ENCODE data around the gene ZNF711. TPM values are rescaled to one million over a fixed set of nuclear protein-coding genes. Genes with fewer than 3 reads are reported as not detected.

The ZNF711 gene
- total and polyA plus RNA-seq, 2 experiments from 2014 or later, result 0.20 to 0.43 TPM

DNA sequence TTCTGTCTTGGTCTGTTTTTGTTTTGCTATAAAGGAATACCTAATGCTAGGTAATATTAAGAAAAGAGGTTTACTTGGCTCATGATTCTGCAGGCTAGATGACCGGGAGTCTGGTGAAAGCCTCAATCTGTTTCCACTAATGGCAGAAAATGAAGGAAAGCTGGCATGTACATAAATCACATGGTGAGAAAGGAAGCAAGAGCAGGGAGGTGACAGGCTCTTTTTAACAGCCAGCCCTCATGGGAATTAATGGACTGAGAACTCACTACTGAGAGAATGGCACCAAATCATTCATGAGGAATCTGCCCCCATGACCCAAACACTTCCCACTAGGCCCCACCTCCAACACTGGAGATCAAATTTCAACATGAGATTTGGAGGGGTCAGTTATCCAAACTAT is 27.8 kb upstream of the ZNF711 start:
- H3K27ac ChIP-seq, result no peak overlapping the region
- TF ChIP-seq EZH2phosphoT487 (IDR thresholded peaks at IDR 0.05; ENCODE audit: insufficient read depth, low read depth) (no peak), EZH2 (IDR thresholded peaks at IDR 0.05; ENCODE audit: insufficient read depth, poor library complexity, severe bottlenecking) (no peak)
- WGBS, 2 experiments (ENCODE audit: low coverage in 1 of 2, low lambda C conversion rate in 2 of 2, missing lambda C conversion rate in 2 of 2), result 0 to 7% methylated on average over 1 of the region's 1 CpG

DNA sequence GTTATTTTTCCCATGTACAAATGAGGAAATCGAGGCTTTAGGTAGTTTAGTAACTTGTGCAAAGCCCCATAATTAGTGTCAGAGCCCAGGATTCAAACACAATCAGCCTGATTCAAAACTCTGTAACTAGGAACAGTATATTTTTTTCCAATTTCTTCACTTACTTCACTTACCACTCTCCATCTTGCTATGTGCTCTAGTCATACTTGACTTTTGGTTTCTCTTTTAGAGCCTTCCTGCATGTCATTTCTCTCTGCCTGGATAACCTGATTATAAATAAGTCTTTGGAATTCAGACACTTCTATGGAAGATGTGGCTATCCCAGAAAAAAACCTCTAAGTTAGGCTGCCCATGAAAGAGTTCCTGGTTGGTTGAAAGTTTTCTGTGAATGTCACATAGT is 22.4 kb upstream of the ZNF711 start:
- in situ Hi-C loops (cut with MboI), result no loop called here
- Histone ChIP-seq H3K9ac (no peak overlapping the region), H4K20me1 (ENCODE audit: insufficient read depth) (no peaks in the 10 kb centered on the region), H3K4me1 (ENCODE audit: insufficient read depth) (no peaks in the 10 kb centered on the region), H3K36me3 (ENCODE audit: low read depth) (no peaks in the 10 kb centered on the region), H2AFZ (no peak overlapping the region), H3K4me3 (no peak overlapping the region), H3K9me3 (ENCODE audit: low read depth) (no peaks in the 10 kb centered on the region), H3K27me3 (replicated peaks; ENCODE audit: insufficient read depth) (no peaks in the 10 kb centered on the region), H3K27ac (no peak overlapping the region), H3K9me2 (ENCODE audit: insufficient read depth) (no peaks in the 10 kb centered on the region), H3K79me2 (ENCODE audit: insufficient read depth) (no peaks in the 10 kb centered on the region), H3F3A (ENCODE audit: insufficient read depth) (no peaks in the 10 kb centered on the region), H3K4me2 (ENCODE audit: unreplicated experiment) (no peak overlapping the region)
- DNase-seq, result no peak
- TF ChIP-seq EZH2 (IDR thresholded peaks at IDR 0.05; ENCODE audit: insufficient read depth, poor library complexity, severe bottlenecking), result no peak
- no peak for TF ChIP-seq EZH2phosphoT487 (IDR thresholded peaks at IDR 0.05; ENCODE audit: insufficient read depth, low read depth)
- WGBS, 2 experiments (ENCODE audit: low coverage in 1 of 2, low lambda C conversion rate in 2 of 2, missing lambda C conversion rate in 2 of 2), result 0% methylated on average over 1 of the region's 1 CpG

More for the DNA sequence above, 27.8 kb upstream of the ZNF711 start:
- DNase-seq, result no peak
- Histone ChIP-seq H3K4me3 (no peak overlapping the region), H3K4me1 (ENCODE audit: insufficient read depth) (no peaks in the 10 kb centered on the region), H3K36me3 (ENCODE audit: low read depth) (no peaks in the 10 kb centered on the region), H3K27me3 (replicated peaks; ENCODE audit: insufficient read depth) (no peaks in the 10 kb centered on the region), H2AFZ (no peak overlapping the region), H3K9me3 (ENCODE audit: low read depth) (no peaks in the 10 kb centered on the region), H3F3A (ENCODE audit: insufficient read depth) (no peaks in the 10 kb centered on the region), H3K9ac (no peak overlapping the region), H3K79me2 (ENCODE audit: insufficient read depth) (no peaks in the 10 kb centered on the region), H4K20me1 (ENCODE audit: insufficient read depth) (no peaks in the 10 kb centered on the region), H3K4me2 (ENCODE audit: unreplicated experiment) (no peak overlapping the region), H3K9me2 (ENCODE audit: insufficient read depth) (no peaks in the 10 kb centered on the region)
- in situ Hi-C loops (cut with MboI), result no loop called here

- Histone ChIP-seq H3K79me2 (ENCODE audit: insufficient read depth) (no peaks in the 10 kb centered on the region), H3K4me1 (ENCODE audit: insufficient read depth) (no peaks in the 10 kb centered on the region), H3K4me3 (no peak overlapping the region), H3K9me3 (ENCODE audit: low read depth) (no peaks in the 10 kb centered on the region), H3K27ac (no peak overlapping the region), H3F3A (ENCODE audit: insufficient read depth) (no peaks in the 10 kb centered on the region), H4K20me1 (ENCODE audit: insufficient read depth) (no peaks in the 10 kb centered on the region), H3K36me3 (ENCODE audit: low read depth) (no peaks in the 10 kb centered on the region), H3K27me3 (replicated peaks; ENCODE audit: insufficient read depth) (no peaks in the 10 kb centered on the region), H2AFZ (no peak overlapping the region), H3K9ac (no peak overlapping the region), H3K4me2 (ENCODE audit: unreplicated experiment) (no peak overlapping the region), H3K9me2 (ENCODE audit: insufficient read depth) (no peaks in the 10 kb centered on the region)
- TF ChIP-seq EZH2phosphoT487 (IDR thresholded peaks at IDR 0.05; ENCODE audit: insufficient read depth, low read depth), result no peak
- TF ChIP-seq EZH2 (IDR thresholded peaks at IDR 0.05; ENCODE audit: insufficient read depth, poor library complexity, severe bottlenecking), result no peak
- in situ Hi-C loops (cut with MboI), result no loop called here
- 7 to 35% methylated on average over 2 of the region's 2 CpGs for WGBS, 2 experiments (ENCODE audit: low coverage in 1 of 2, low lambda C conversion rate in 2 of 2, missing lambda C conversion rate in 2 of 2)
- no peak for DNase-seq
Observed at GRCh38 chrX:85223359-85223758, 20.4 kb upstream of the ZNF711 start.

- Histone ChIP-seq H3K4me3 (peak overlapping the region; percentile 67; the same call in 1 of the 2 replicates), H4K20me1 (ENCODE audit: insufficient read depth) (no peaks in the 10 kb centered on the region), H2AFZ (peak overlapping the region; percentile 81), H3K27me3 (replicated peaks; ENCODE audit: insufficient read depth) (no peaks in the 10 kb centered on the region), H3K4me1 (ENCODE audit: insufficient read depth) (no peaks in the 10 kb centered on the region), H3K9ac (no peak overlapping the region), H3K79me2 (ENCODE audit: insufficient read depth) (no peaks in the 10 kb centered on the region), H3K4me2 (ENCODE audit: unreplicated experiment) (no peak overlapping the region), H3K9me3 (ENCODE audit: low read depth) (no peaks in the 10 kb centered on the region), H3K36me3 (ENCODE audit: low read depth) (no peaks in the 10 kb centered on the region), H3F3A (ENCODE audit: insufficient read depth) (no peaks in the 10 kb centered on the region), H3K9me2 (ENCODE audit: insufficient read depth) (no peaks in the 10 kb centered on the region), H3K27ac (no peak overlapping the region)
- 0 to 9% methylated on average over 2 of the region's 2 CpGs for WGBS, 2 experiments (ENCODE audit: low coverage in 1 of 2, low lambda C conversion rate in 2 of 2, missing lambda C conversion rate in 2 of 2)
- no peak for TF ChIP-seq EZH2 (IDR thresholded peaks at IDR 0.05; ENCODE audit: insufficient read depth, poor library complexity, severe bottlenecking)
- TF ChIP-seq EZH2phosphoT487 (IDR thresholded peaks at IDR 0.05; ENCODE audit: insufficient read depth, low read depth), result no peak
- no peak for DNase-seq
- in situ Hi-C loops (cut with MboI), result no loop called here
Observed at GRCh38 chrX:85243155-85243554, 636 bp upstream of the ZNF711 start.

All from GM23248 (cell line).